Measurements from ENCODE around the gene SSBP1.
"Not testable (repeated sequence)": the region's sequence is repeated elsewhere in the genome, so short reads cannot be mapped to it uniquely, and the experiment has no call there.

SSBP1 gene

GRCh38 chr7:141709318-141709717, 28.8 kb upstream of the SSBP1 start:
- no peak for DNase-seq (ENCODE audit: low read depth in 3 of 3)

GRCh38 chr7:141709749-141710148, 28.4 kb upstream of the SSBP1 start:
- no peak for DNase-seq (ENCODE audit: low read depth in 3 of 3)

DNA sequence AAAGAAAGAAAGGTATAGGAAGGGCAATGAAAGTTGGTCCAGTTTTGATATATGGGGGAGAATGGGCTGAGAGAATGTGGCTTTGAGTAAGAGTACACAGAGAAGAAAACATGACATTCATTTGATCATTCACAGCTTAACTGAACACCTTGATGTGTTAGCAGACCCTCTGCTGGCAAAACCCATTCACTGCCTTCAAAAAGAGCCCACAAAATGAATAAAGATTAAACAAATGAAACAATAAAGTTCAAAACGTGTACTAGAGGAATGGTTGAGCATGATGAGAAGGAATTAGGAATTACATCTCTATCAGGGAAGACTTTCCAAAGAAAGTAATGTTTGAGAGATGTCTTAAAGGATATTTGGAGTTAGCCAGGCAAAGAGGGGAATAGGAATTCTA, 27.9 kb upstream of the SSBP1 start:
- no peak for DNase-seq (ENCODE audit: low read depth in 3 of 3)

DNA sequence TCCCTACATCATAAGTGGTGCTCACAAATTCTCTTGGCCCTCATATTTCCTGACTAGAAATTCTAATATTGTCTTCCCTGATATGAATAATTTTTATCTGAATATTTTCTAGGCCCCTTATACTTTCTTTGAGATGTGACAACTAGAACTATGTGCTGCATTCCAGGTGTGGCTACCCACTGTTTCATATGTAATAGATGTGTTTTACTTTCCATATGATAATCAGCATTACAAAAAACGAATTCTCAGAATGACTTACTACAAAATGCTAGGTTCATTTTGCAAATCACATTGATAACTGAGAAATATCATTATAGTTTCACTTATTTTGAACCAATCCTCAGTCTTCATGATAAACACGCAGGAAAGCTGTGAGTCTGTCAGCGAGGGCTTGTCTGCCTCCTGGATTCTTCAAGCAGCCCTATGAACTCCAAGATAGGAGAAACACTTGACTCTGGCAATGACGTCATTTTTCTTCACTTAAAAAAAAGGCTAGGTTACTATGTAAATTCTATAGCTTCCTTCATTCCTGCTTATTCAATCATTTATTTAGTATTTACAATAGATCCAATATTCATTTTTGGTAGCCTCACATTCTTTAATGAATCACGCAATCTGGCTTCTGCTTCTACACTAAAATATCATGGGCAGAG, 25.4 kb upstream of the SSBP1 start:
- DNase-seq (ENCODE audit: low read depth in 3 of 3), result no peak

DNA sequence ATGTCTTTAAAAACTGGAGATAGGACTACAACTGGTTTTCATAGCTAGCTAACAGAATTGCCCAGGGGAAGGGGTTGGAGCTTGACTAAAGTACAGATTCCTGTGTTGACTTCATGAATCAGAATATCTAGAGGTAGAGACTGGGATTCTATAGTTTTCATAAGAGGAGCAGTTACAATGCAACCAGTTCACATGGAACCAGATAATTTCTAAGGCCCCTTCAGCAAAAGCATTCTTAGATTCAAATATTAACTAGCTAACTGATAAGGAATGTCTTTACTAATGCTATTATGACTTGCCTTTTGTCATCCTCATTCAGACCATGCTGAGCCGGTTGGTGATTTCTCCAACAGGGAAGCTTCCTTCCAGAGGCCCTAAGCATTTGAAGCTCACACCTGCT, 24.3 kb upstream of the SSBP1 start:
- no peak for DNase-seq (ENCODE audit: low read depth in 3 of 3)

- DNase-seq (ENCODE audit: low read depth in 3 of 3), result no peak
Measured at GRCh38 chr7:141714571-141714970, 23.6 kb upstream of the SSBP1 start.

GRCh38 chr7:141715018-141715417, 23.1 kb upstream of the SSBP1 start:
- no peak for DNase-seq (ENCODE audit: low read depth in 3 of 3)

DNA sequence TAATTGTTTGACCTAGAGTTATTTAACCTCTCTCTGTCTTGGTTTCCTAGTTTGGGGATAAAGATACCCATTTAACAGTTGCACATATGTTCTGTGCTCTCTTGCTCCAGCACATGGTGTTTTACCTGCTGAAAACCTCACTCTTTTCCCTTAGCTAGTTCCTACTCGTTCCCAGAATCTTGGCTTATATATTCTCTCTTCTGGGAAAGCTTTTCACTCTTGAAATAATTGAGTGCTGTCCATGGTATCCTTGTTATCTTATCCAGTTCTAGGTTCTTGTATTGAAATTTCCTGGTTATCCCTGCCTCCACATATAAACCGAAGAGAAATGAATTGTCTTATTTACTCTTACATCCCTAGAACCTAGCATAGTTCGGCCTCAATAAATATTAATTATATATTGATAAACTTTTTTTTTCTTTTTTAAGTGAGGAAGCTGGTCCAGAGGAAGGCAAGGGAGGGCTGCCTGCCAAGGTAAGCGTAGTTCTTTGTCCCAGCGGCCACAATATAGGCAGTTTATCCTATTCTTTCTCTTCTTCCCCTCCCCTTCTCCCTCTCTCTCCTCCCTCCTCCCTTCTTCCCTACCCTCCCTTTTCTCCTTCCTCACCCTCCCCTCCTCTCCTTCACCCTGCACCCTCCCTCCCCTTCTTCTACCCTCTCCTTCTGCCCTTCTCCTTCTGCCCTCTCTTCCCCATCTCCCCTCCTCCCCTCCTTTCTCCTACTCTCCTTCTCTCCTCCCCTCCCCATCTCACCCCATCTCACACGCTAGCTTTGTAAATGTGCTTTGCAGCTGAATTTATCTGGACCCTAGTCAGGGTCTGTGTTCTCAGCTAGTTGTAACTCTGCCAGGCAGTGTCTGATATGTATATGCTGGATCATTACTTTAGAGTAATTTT, 22.1 kb upstream of the SSBP1 start:
- DNase-seq (ENCODE audit: low read depth in 3 of 3), result no peak

GRCh38 chr7:141717450-141717849, 20.7 kb upstream of the SSBP1 start:
- DNase-seq (ENCODE audit: low read depth in 3 of 3), result no peak

DNA sequence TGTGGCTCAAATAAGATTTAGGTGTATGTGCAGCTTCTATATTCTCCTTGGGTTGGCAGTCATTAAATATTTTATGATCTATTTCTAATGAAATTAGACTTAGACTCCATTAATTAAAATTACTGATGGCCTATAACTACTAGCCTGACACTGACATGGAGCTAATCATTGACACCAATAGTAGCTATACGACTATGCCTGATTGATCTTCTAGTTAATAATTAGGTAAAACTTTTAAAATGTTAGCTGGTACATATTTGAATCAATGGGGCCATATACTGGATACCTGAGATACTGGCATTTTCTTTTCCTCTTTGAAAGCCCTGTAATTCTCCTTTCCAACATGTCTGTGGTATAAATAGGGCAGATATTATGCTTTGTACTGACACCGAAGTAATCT, 15.6 kb upstream of the SSBP1 start:
- no peak for DNase-seq (ENCODE audit: low read depth in 3 of 3)

- DNase-seq (ENCODE audit: low read depth in 3 of 3), result no peak
Measured at GRCh38 chr7:141729020-141729419, 9.1 kb upstream of the SSBP1 start.

DNA sequence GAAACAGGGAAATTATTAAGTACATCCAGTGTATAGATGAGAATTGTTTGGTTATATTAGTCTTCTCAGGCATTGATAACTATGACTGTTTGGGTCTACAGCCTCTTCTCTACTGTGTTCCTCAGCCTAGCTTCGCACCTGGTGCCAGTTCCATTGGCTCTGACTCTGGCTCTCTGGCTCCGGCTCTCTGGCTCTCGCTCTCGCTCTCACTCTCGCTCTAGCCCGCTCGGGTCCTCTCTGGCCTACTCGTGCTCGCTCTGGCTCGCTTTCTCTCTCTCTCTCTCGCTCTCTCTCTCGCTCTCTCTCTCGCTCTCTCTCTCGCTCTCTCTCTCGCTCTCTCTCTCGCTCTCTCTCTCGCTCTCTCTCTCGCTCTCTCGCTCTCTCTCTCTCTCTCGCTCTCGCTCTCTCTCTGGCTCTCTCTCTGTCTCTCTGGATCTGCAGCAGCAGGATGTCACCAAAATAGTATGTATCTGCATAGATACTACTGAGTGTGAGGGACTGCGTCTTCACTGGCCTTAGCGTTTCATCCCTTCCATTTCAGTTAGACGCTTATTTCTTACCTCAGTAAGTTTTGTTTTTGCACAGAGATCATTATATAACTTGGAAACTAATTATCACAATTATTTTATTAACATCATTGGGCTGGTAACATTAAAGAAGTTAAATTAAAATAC, 6.5 kb upstream of the SSBP1 start:
- no peak for DNase-seq (ENCODE audit: low read depth in 3 of 3)

GRCh38 chr7:141737118-141737835, 881 bp upstream of the SSBP1 start:
- no peak for DNase-seq (ENCODE audit: low read depth in 3 of 3)

- DNase-seq (ENCODE audit: low read depth in 3 of 3), result no peak
Measured at GRCh38 chr7:141738592-141739013, 445 bp downstream of the SSBP1 start.

- no peak for DNase-seq (ENCODE audit: low read depth in 3 of 3)
Measured at GRCh38 chr7:141739250-141739649, 1.1 kb downstream of the SSBP1 start.

- DNase-seq (ENCODE audit: low read depth in 3 of 3), result no peak
Measured at GRCh38 chr7:141742229-141742628, 4.1 kb downstream of the SSBP1 start.

- DNase-seq (ENCODE audit: low read depth in 3 of 3), result no peak
Measured at GRCh38 chr7:141744131-141744530, 6.0 kb downstream of the SSBP1 start.

DNA sequence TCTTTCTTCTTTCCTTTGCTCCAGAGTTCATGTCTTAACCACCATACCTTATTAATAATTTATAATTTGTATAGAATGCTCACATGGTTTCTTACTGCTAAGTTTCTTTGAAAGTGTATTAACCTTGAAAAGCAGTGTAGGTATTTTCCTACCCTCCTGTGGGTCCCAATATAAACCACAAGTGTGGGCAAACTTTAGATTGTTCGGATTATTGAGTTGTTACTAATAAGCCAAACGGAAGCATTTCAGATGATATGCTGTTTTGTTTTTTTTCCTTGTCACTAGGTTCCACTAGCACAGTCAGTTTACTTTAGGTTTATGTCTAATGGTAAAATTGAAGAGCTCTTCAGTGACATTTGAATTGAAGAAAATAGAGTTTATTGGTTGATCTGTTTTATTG, 10.2 kb downstream of the SSBP1 start:
- no peak for DNase-seq (ENCODE audit: low read depth in 3 of 3)

GRCh38 chr7:141751904-141752303, 13.7 kb downstream of the SSBP1 start:
- DNase-seq (ENCODE audit: low read depth in 3 of 3), result not testable (repeated sequence)

DNA sequence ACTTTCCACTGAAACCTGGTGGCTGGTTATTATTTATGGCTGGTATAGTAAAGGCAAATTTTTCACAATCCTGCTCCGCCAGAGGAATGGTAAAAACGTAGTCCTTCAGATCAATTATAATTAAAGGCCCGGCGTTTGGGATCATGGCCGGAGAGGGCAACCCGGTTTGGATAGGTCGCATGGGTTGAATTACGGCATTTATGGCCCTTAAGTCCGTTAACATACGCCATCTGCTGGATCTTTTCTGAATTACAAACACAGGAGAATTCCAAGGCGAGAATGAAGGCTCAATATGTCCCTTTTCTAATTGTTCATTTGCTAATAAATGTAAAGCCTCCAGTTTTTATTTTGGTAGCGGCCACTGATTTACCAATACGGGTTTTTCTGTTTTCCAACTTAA, 14.5 kb downstream of the SSBP1 start:
- DNase-seq (ENCODE audit: low read depth in 3 of 3), result no peak

GRCh38 chr7:141754939-141755338, 16.8 kb downstream of the SSBP1 start:
- DNase-seq (ENCODE audit: low read depth in 3 of 3), result no peak

- no peak for DNase-seq (ENCODE audit: low read depth in 3 of 3)
Measured at GRCh38 chr7:141763797-141764196, 25.6 kb downstream of the SSBP1 start, which contains the start of gene TAS2R3. TAS2R3 (plus strand) TSS chr7:141764097; CDS start chr7:141764159, 62 bp downstream.
